ENCODE measurements around the gene CDKAL1.

Gene CDKAL1

GRCh38 chr6:20969551-20969950 is 435.3 kb downstream of the CDKAL1 start:
- DNase-seq (ENCODE audit: low read depth), result no peak

- DNase-seq (ENCODE audit: low read depth), result no peak
Measured at GRCh38 chr6:20976391-20976918, 442.2 kb downstream of the CDKAL1 start.

GRCh38 chr6:20978151-20978614 is 443.9 kb downstream of the CDKAL1 start:
- no peak for DNase-seq (ENCODE audit: low read depth)

- no peak for DNase-seq (ENCODE audit: low read depth)
Measured at GRCh38 chr6:20979076-20979475, 444.8 kb downstream of the CDKAL1 start.

GRCh38 chr6:20983961-20984360 is 449.7 kb downstream of the CDKAL1 start:
- no peak for DNase-seq (ENCODE audit: low read depth)

GRCh38 chr6:20985821-20986220 is 451.6 kb downstream of the CDKAL1 start:
- no peak for DNase-seq (ENCODE audit: low read depth)

GRCh38 chr6:20991910-20992309 is 457.7 kb downstream of the CDKAL1 start:
- DNase-seq (ENCODE audit: low read depth), result no peak

- no peak for DNase-seq (ENCODE audit: low read depth)
Measured at GRCh38 chr6:20996099-20996498, 461.8 kb downstream of the CDKAL1 start.

- DNase-seq (ENCODE audit: low read depth), result no peak
Measured at GRCh38 chr6:20997143-20997769, 463.0 kb downstream of the CDKAL1 start.

- no peak for DNase-seq (ENCODE audit: low read depth)
Measured at GRCh38 chr6:20997770-20998147, 463.5 kb downstream of the CDKAL1 start.

- DNase-seq (ENCODE audit: low read depth), result no peak
Measured at GRCh38 chr6:20998748-20999448, 464.6 kb downstream of the CDKAL1 start.

- no peak for DNase-seq (ENCODE audit: low read depth)
Measured at GRCh38 chr6:21000331-21000801, 466.1 kb downstream of the CDKAL1 start.

GRCh38 chr6:21001736-21002135 is 467.5 kb downstream of the CDKAL1 start:
- DNase-seq (ENCODE audit: low read depth), result no peak

GRCh38 chr6:21003780-21004541 is 469.7 kb downstream of the CDKAL1 start:
- DNase-seq (ENCODE audit: low read depth), result no peak

GRCh38 chr6:21005816-21006570 is 471.7 kb downstream of the CDKAL1 start:
- no peak for DNase-seq (ENCODE audit: low read depth)

- DNase-seq (ENCODE audit: low read depth), result no peak
Measured at GRCh38 chr6:21019614-21020013, 485.4 kb downstream of the CDKAL1 start.

GRCh38 chr6:21022343-21023107 is 488.3 kb downstream of the CDKAL1 start:
- no peak for DNase-seq (ENCODE audit: low read depth)

- no peak for DNase-seq (ENCODE audit: low read depth)
Measured at GRCh38 chr6:21023210-21023609, 489.0 kb downstream of the CDKAL1 start.

GRCh38 chr6:21024616-21025015 is 490.4 kb downstream of the CDKAL1 start:
- DNase-seq (ENCODE audit: low read depth), result no peak

- DNase-seq (ENCODE audit: low read depth), result no peak
Measured at GRCh38 chr6:21026576-21027273, 492.5 kb downstream of the CDKAL1 start.
